Esophagus muscularis mucosa (tissue), 3 donors: ENCODE data around the gene DESI2.

Source experiments
- POLR2A ChIP-seq: fragments of 450-650 bp; IDR thresholded peaks from one replicate; pipeline ENCODE4 v1.6.1; 2017; ENCODE audit warnings: antibody characterized with exemption, moderate library complexity, mild to moderate bottlenecking, low read depth
- POLR2AphosphoS5 ChIP-seq, 2 donors: sonication (generic); formaldehyde crosslinking; IDR thresholded peaks; one replicate each; pipeline ENCODE4 v1.6.1; 2017; ENCODE audit warnings: antibody characterized with exemption in 2 of 2
- TF ChIP-seq, protein P1 (sequence below), 3 experiments: fragments of 200-600 bp in 2 of 3; fragments of 450-650 bp in 1 of 3; sonication (generic) in 2 of 3; IDR thresholded peaks; one replicate each; pipeline ENCODE4 v1.5.1; 2017 to 2019; ENCODE audit warnings: antibody characterized with exemption in 3 of 3, mild to moderate bottlenecking in 2 of 3, moderate library complexity in 1 of 3

DNA sequence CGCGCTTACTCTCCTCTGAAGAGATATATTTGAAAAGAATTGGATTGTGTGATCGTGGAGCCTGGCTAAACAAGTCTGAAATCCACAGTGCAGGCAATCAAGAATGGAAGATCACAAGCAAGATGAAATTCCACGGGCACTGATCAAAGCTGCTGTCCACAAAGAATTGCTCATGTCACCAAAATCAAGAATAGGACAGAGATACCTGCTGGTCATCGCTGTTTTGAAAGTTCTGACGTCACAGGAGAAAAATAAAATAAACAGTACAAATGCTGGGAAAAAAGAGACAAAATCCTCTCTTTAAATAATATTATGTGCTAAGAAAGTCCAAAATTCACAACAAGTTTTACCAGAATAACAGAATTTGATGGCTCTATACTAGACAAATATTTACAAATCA lies 12.0 kb upstream of the DESI2 start:
- TF ChIP-seq, protein P1, sequence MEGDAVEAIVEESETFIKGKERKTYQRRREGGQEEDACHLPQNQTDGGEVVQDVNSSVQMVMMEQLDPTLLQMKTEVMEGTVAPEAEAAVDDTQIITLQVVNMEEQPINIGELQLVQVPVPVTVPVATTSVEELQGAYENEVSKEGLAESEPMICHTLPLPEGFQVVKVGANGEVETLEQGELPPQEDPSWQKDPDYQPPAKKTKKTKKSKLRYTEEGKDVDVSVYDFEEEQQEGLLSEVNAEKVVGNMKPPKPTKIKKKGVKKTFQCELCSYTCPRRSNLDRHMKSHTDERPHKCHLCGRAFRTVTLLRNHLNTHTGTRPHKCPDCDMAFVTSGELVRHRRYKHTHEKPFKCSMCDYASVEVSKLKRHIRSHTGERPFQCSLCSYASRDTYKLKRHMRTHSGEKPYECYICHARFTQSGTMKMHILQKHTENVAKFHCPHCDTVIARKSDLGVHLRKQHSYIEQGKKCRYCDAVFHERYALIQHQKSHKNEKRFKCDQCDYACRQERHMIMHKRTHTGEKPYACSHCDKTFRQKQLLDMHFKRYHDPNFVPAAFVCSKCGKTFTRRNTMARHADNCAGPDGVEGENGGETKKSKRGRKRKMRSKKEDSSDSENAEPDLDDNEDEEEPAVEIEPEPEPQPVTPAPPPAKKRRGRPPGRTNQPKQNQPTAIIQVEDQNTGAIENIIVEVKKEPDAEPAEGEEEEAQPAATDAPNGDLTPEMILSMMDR (IDR thresholded peaks at IDR 0.05): no peak
- no peak for TF ChIP-seq POLR2AphosphoS5 (IDR thresholded peaks at IDR 0.05)
- TF ChIP-seq POLR2A: no peak
